Measurements from ENCODE around the gene FANCC.

GRCh38 chr9:95104980-95105379 lies 212.5 kb downstream of the FANCC start:
- no peak for TF ChIP-seq CTCF (IDR thresholded peaks at IDR 0.05)
- TF ChIP-seq POLR2A (IDR thresholded peaks at IDR 0.05) = no peak
